B cell (primary cell): ENCODE data around the gene SYT14.

Experiments used
- EZH2 ChIP-seq: IDR thresholded peaks from 2 replicates; pipeline ENCODE4 v1.6.1; 2012; ENCODE audit warnings: borderline replicate concordance, low read depth, mild to moderate bottlenecking, moderate library complexity, low read length; ENCODE audit not compliant: insufficient read depth, poor library complexity, severe bottlenecking
- TF ChIP-seq, protein P1 (sequence below): fragments of 200-600 bp; IDR thresholded peaks from one replicate; pipeline ENCODE4 v1.8.0; 2022; ENCODE audit warnings: antibody characterized with exemption, mild to moderate bottlenecking

DNA sequence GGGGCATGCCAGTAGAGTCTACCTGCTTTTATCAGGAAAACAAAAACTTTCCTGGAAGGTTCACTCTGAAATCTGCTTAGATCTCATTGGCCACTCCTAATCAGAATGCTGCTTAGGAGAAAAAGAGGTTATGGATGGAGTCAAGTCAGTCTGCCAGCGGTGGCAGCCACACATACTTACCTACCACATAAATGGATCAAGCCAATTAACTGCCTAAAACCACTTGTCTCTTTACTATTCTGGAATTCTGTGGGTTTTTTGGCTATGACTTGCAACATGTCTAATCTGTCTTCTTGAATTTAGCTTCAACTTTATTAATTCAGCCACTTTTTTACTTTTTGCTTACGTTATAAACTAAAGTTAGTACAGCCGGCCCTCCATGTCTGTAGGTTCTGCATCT lies 154.3 kb downstream of the SYT14 start:
- TF ChIP-seq, protein P1, sequence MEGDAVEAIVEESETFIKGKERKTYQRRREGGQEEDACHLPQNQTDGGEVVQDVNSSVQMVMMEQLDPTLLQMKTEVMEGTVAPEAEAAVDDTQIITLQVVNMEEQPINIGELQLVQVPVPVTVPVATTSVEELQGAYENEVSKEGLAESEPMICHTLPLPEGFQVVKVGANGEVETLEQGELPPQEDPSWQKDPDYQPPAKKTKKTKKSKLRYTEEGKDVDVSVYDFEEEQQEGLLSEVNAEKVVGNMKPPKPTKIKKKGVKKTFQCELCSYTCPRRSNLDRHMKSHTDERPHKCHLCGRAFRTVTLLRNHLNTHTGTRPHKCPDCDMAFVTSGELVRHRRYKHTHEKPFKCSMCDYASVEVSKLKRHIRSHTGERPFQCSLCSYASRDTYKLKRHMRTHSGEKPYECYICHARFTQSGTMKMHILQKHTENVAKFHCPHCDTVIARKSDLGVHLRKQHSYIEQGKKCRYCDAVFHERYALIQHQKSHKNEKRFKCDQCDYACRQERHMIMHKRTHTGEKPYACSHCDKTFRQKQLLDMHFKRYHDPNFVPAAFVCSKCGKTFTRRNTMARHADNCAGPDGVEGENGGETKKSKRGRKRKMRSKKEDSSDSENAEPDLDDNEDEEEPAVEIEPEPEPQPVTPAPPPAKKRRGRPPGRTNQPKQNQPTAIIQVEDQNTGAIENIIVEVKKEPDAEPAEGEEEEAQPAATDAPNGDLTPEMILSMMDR: no peak
- TF ChIP-seq EZH2: no peak
